ENCODE results near the gene RPIA.
"Not testable (repeated sequence)": the region's sequence is repeated elsewhere in the genome, so short reads cannot be mapped to it uniquely, and the experiment has no call there.

RPIA gene

GRCh38 chr2:88733155-88733902, 41.9 kb downstream of the RPIA start:
- DNase-seq (ENCODE audit: low read depth in 4 of 4, low spot score in 1 of 4) = no peak

GRCh38 chr2:88735133-88735532, 43.7 kb downstream of the RPIA start:
- no peak for DNase-seq (ENCODE audit: low read depth in 4 of 4, low spot score in 1 of 4)

DNA sequence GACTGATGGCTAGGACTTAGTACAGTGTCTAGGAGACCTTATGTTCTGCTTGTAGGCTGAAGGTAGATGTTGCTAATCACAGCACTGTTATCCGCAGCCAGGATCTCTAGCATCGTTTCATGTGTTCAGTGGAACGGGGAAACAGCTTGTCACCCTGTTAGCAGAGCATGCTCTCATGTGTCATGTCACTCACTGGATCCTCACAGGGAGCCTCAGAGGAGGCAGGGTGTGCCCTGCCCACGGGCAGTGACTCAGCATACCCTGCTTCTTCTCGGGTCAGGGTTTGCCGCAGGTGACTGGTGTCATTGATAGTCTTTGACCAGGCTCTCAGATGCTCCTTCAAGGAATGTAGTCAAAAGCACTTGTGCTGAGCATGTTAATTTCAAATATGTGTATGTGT, 44.4 kb downstream of the RPIA start:
- no peak for DNase-seq (ENCODE audit: low read depth in 4 of 4, low spot score in 1 of 4)

GRCh38 chr2:88736437-88736836, 45.0 kb downstream of the RPIA start:
- no peak for DNase-seq (ENCODE audit: low read depth in 4 of 4, low spot score in 1 of 4)

DNA sequence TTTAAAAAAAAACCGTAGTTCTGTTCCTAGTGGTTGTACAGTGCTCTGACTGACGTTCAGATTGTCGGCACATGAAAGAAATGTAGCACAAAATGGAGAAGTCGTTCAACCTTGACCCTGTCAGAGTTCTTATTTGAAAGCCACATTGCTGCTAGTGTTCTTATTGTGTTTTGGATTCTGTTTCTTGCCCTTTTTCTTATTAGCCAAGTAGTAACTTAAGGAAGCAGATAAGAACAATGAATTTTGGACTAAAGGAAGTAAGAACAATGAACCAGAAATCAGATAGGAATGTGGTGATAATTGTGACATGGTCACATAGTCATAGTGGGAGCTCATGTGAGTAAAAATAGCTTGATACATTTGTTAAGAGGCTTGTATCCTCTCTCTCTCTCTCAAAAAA, 45.9 kb downstream of the RPIA start:
- DNase-seq (ENCODE audit: low read depth in 4 of 4, low spot score in 1 of 4) = no peak

GRCh38 chr2:88738271-88738670, 46.8 kb downstream of the RPIA start:
- no peak for DNase-seq (ENCODE audit: low read depth in 4 of 4, low spot score in 1 of 4)

DNA sequence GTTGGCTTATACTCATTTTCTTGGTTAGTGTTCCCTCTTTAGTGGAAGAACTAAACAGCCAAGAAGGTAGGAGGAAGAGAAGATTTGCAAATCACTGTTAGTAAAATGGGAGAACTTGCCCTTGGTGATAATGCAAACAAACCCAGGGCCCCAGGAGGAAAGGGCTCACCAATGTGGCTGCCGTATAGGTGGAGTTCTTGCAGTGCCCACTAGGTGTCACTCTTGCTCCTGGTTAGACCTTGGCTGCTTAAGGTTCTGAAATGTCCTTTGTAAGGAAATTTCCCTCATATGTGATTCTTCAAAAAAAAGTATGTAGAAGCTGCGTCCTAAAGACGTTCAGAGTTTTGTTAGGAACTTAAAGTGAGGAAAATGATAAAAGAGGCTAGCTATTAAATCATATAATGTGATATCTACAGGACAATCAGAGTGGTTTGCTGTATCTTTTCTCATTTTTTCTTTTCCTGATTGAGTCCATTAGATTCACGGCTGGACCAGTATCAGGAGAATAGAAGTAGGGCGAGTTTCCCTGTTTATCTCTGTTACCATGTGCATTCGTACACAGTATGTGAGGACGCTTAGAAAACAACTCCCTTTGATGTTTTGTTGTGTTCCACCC, 48.6 kb downstream of the RPIA start:
- DNase-seq (ENCODE audit: low read depth in 4 of 4, low spot score in 1 of 4) = peak; percentile 49 to 62 (median 56)

DNA sequence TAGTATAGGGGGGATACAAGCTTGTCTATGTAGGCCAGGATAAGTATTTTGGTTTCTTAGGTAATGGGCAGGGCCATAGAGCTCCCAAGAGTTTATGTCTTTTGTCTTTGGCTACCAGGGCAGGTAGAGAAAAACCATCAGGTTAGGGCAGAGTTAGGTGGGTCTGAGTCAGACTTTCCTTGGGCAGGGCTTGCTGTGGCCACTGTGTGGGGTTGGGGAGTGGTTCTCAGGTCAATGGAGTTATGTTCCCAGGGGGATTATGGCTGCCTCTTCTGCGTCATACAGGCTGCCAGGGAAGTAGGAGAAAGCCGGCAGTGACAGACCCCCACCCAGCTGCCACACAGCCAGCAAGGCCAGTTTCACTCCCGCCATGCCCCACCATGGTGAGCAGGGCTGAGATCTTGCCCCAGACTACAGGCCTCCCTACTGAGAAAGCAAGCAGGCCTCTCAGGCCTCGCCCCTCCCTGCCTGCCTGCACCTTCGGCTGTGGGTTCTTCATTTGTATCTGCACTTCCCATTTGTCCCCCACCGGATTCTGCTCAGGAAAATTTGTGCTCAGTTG, 55.5 kb downstream of the RPIA start:
- no peak for DNase-seq (ENCODE audit: low read depth in 4 of 4, low spot score in 1 of 4)

DNA sequence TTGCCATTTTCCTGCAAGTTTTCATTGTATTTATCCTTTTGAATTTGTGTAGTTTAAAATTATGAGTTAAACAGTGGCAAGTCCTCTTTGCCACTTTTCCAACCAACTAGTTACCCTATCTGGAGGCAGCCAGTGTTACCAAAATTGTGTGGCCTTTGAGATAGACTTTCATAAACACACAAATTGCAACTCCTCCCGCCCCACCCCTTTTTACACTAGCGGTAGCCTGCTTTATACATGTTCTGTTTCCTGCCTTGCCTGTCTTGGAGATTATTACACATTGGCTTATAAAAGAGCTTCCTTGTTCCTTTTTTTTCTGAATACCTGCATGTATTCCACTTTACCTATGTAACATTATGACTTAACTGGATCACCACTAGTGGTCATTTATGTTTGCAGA, 56.5 kb downstream of the RPIA start:
- DNase-seq (ENCODE audit: low read depth in 4 of 4, low spot score in 1 of 4) = no peak

DNA sequence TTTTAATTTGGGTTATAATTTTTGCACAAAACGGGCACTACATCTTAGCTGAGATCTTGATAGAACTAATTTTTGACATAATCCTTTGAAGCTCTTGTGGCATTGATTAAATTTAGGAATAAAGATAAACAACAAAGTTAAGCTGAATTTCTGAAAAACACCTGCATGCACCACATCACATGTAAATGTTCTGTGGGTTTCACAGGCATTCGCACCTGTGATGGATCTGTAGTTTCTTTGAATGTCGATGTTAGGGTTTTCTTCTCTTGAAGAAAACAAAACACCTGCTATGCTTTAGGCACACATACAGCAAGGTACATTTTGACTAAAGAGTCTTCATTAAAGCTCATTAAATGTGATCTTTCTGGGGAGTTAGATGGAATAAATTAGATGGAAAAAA, 60.3 kb downstream of the RPIA start:
- DNase-seq (ENCODE audit: low read depth in 4 of 4, low spot score in 1 of 4) = no peak

DNA sequence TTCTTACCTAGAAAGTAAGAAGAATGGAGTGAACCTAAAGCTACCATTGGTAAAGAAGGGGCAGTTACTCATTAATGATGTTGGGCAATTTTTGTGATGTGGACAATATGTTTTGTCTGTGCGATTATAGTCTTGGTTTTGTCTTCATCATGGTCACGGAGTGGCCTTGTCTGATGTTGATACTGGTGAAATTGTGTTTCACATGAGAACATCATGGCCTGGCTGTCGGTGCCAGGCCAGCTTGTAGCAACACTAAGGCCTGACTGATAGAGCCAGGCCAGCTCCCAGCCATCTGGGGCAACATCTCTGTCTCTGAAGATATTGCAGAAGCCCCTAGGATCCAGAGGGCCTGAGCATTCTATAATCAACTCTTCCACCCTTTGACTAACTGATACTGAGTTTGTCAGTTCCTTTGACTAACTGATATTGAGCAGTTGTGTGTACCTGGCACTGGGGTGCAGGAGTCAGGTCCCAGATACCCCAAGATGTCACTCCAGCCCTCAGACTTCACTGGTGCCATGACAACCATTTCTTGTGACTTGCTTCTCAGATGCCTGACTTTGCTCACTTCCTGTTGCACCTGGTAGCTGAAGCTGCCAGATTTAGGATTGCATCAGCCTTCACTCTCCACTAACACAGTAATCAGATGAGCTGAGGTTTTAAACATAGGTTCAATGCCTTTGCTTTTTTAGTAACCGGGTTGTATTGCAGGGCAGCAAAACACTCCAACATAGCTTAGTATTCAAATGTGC, 62.5 kb downstream of the RPIA start:
- DNase-seq (ENCODE audit: low read depth in 4 of 4, low spot score in 1 of 4) = no peak

- DNase-seq (ENCODE audit: low read depth in 4 of 4, low spot score in 1 of 4) = no peak
These were observed 63.3 kb downstream of the RPIA start for GRCh38 chr2:88754585-88755320.

DNA sequence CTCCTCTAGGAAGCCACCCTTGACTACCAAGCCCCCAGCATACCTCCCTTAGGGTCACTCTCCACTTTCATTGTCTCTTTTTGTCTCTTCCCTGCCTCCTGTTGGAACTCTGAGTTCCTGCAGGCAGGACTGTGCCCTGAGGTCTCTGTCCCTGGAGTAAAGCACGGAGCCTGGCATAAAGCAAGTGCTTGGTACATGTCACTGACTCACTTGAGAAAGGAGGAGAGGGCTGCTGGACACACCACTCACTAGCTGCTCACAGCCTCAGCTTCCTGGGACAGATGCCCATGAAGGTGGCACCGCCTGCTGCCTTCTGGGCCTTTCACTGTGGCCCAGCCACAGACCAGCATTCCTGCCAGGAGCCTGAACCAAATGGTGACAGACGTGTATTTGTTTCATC, 64.4 kb downstream of the RPIA start:
- DNase-seq (ENCODE audit: low read depth in 4 of 4, low spot score in 1 of 4) = no peak

- DNase-seq (ENCODE audit: low read depth in 4 of 4, low spot score in 1 of 4) = no peak
These were observed 65.6 kb downstream of the RPIA start for GRCh38 chr2:88757025-88757424.

DNA sequence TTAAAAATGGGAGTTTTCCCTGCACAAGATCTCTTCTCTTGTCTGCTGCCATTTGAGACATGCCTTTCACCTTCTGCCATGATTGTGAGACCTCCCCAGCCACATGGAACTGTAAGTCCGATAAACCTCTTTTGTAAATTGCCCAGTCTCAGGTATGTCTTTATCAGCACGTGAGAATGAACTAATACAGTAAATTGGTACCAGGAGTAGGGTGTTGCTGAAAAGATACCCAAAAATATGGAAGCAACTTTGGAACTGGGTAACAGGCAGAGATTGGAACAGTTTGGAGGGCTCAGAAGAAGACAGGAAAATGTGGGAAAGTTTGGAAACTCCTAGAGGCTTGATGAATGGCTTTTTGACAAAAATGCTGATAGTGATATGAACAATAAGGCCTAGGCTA, 67.2 kb downstream of the RPIA start:
- not testable (repeated sequence) for DNase-seq (ENCODE audit: low read depth in 4 of 4, low spot score in 1 of 4)

GRCh38 chr2:88760819-88761598, 69.5 kb downstream of the RPIA start:
- DNase-seq (ENCODE audit: low read depth in 4 of 4, low spot score in 1 of 4) = no peak

DNA sequence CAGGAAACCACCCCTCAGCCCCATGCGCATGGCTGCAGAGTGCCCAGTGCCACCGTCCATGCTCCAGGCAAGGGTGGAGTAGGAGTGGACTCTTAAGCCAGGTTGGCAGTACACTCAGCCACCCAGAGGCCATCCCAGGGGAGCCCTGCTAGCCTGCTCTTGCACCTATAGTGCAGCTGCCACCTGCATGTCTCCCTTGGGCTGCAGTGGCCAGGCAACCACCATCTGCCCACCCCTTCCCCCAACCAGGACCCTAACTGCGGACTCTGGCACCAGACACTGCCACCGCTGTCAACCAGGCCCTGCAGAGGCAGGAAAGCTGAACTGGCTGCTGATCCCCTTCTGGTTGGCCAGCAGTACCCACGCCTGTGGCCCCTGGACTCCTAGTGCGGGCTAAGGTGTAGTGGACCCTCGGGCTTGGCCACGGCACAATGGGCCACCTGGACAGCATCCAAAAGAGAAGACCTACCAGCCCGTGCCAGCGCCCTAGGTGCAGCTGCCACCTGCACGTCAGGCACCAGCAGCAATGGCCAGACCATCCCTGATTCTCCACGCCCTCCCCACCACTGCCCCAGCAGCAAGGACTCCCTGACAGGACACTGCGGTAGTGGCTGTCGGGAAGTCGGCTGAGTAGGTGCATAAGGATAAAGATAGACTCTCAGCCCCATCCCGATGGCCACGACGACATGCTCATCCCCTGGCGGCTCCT, 72.8 kb downstream of the RPIA start:
- DNase-seq (ENCODE audit: low read depth in 4 of 4, low spot score in 1 of 4) = no peak

GRCh38 chr2:88764850-88765153, 73.3 kb downstream of the RPIA start:
- no peak for DNase-seq (ENCODE audit: low read depth in 4 of 4, low spot score in 1 of 4)

GRCh38 chr2:88765154-88765888, 73.8 kb downstream of the RPIA start:
- peak in 2 of 4 experiments; percentile 39 to 51 for DNase-seq (ENCODE audit: low read depth in 4 of 4, low spot score in 1 of 4)
